Activated CD8-positive, alpha-beta memory T cell treated with anti-CD3 and anti-CD28 coated beads for 4 hours (primary cell): Measurements from ENCODE around the gene CPPED1.
"Not testable (repeated sequence)": the region's sequence is repeated elsewhere in the genome, so short reads cannot be mapped to it uniquely, and the experiment has no call there.

ENCODE experiments used
- DNase-seq, 2 donors: peaks; one replicate each; pipeline ENCODE4 v3.0.0-alpha.2; 2020; ENCODE audit warnings: low read depth in 2 of 2

CPPED1 gene

GRCh38 chr16:12766853-12767252 lies 36.8 kb downstream of the CPPED1 start:
- DNase-seq, result no peak

- DNase-seq, result not testable (repeated sequence)
These were observed 37.5 kb downstream of the CPPED1 start for GRCh38 chr16:12766208-12766607.

DNA sequence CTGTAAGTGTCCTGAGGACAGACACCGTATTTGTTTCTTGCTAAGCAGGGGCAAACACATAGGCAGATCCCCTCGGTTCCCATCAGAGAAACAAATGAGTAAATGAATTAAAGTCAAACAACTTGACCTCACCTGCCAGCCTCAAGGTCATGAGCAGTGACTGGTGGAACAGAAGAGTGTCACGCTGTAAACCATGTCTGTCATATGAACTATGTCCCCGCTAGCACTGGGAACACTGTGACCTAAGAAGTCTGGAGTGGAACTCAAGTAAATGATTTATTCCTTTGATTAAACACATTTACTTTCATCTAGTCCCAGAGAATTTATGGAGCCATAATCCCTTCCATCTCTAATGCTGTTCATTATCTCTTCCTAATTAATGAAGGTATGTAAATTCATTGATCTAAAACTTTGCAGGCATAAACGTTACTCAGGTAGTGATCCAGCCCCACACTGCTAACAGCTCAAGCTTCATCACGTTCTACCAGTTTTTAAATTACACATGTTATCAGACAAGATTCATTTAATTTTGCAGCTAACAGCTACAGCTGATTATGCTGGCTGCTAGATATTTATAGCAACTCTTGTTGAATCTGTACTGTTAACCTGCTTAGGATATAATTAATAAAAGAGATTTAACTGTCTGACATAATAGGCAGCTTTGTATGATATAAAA lies 38.7 kb downstream of the CPPED1 start:
- DNase-seq, result no peak

- no peak for DNase-seq
These were observed 40.2 kb downstream of the CPPED1 start for GRCh38 chr16:12763517-12763916.

DNA sequence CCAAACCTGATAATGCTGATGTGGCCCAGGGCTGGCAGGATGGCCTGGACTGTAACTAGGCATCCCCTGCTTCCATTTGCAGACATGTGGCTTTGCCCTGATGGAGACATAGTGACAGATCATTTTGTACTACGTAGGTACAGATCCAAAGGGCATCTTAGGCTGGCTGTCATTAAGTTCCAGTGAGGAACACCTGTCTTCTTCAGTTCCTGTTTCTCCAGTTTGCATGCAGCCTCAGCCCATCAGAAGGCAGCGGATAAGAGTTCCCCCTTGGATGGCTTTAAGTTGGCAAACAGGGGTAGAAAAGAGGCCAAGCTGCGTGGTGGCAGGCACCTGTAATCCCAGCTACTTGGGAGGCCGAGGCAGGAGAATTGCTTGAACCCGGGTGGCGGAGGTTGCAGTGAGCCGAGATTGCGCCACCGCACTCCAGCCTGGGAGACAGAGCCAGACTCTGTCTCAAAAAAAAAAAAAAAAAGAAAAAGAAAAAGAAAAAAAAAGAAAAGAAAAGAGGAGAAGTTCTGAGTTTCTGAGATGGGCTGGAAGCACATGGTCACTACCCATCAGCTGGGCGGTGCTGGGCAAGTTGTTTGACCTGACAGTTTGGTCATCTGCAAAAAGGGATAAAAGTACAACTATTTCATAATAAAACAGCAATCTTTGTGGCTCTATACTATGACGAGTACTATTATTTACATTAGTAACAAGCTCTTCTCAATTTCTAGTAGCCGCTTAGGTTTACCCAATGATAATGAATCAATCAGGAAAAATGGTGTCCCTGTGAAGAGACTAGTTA lies 42.7 kb downstream of the CPPED1 start:
- DNase-seq, result no peak

GRCh38 chr16:12758670-12759558 lies 44.8 kb downstream of the CPPED1 start:
- no peak for DNase-seq

GRCh38 chr16:12758031-12758669 lies 45.5 kb downstream of the CPPED1 start:
- no peak for DNase-seq

GRCh38 chr16:12757546-12757945 lies 46.1 kb downstream of the CPPED1 start:
- DNase-seq, result no peak

GRCh38 chr16:12754824-12755543 lies 48.7 kb downstream of the CPPED1 start:
- DNase-seq, result no peak

GRCh38 chr16:12753203-12754023 lies 50.3 kb downstream of the CPPED1 start:
- DNase-seq, result no peak

- no peak for DNase-seq
These were observed 51.5 kb downstream of the CPPED1 start for GRCh38 chr16:12752159-12752558.

GRCh38 chr16:12750554-12750918 lies 53.2 kb downstream of the CPPED1 start:
- no peak for DNase-seq

GRCh38 chr16:12749076-12749475 lies 54.6 kb downstream of the CPPED1 start:
- DNase-seq, result no peak

GRCh38 chr16:12747827-12748226 lies 55.9 kb downstream of the CPPED1 start:
- DNase-seq, result no peak

DNA sequence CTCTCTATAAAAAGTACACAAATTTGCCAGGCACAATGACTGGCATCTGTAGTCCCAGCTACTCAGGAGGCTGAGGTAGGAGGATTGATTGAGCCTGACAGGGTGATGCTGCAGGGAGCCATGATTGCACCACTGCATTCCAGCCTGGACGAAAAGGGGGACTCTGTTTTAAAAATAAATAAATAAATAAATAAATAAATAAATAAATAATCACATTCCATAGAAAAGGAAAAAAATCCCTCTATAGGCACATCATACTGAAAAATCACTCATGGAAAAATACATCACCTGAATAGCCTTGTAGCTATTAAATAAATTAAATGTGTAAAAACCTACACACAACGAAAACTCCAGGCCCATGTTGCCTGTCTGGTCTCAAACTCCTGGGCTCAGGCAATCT lies 56.4 kb downstream of the CPPED1 start:
- DNase-seq, result no peak

- no peak for DNase-seq
These were observed 58.8 kb downstream of the CPPED1 start for GRCh38 chr16:12744860-12745259.

- DNase-seq, result no peak
These were observed 60.9 kb downstream of the CPPED1 start for GRCh38 chr16:12742741-12743140.

GRCh38 chr16:12740986-12741610 lies 62.6 kb downstream of the CPPED1 start:
- no peak for DNase-seq

DNA sequence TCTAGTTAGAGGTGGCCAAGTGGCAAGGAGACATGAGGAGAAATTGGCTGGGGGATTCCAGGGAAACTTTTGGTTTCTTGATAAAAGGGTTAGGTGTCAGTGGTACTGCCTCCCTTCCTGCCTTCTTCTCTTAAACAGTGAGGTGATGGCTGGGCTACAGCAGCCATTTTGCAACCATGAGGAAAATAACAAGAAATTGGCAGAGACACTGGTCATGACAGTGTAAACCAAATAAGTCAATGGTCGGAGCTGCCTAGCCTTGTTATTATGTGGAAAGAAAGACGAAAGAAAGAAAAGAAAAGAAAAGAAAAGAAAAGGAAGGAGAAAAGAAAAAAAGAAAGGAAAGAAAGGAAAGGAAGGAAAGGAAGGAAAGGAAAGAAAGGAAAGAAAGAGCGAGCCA lies 63.9 kb downstream of the CPPED1 start:
- no peak for DNase-seq

- no peak for DNase-seq
These were observed 66.1 kb downstream of the CPPED1 start for GRCh38 chr16:12737563-12737962.
